Neural crest cell (in vitro differentiated cells): ENCODE results near the gene SMTNL2. TPM values are rescaled to one million over a fixed set of nuclear protein-coding genes. Genes with fewer than 3 reads are reported as not detected.

ENCODE experiments used
- DNase-seq: peaks from one replicate; pipeline ENCODE4 v3.0.0; 2021; ENCODE audit warnings: low read depth, mixed read lengths, low spot score
- H3K27ac Mint-ChIP-seq: one replicate; pipeline ENCODE4 v1.8.0; 2021; ENCODE audit warnings: mild to moderate bottlenecking, mixed read lengths; ENCODE audit not compliant: unreplicated experiment
- H3K27me3 Mint-ChIP-seq: 2 replicates; pipeline ENCODE4 v1.8.0; 2021; ENCODE audit warnings: low read depth, mild to moderate bottlenecking, mixed read lengths
- H3K36me3 Mint-ChIP-seq: 2 replicates; pipeline ENCODE4 v1.8.0; 2021; ENCODE audit warnings: low read depth, mild to moderate bottlenecking, mixed read lengths
- H3K4me1 Mint-ChIP-seq: 2 replicates; pipeline ENCODE4 v1.8.0; 2021; ENCODE audit warnings: mixed read lengths
- H3K4me3 Mint-ChIP-seq: one replicate; pipeline ENCODE4 v1.8.0; 2021; ENCODE audit warnings: mild to moderate bottlenecking, mixed read lengths
- H3K9me3 Mint-ChIP-seq: 2 replicates; pipeline ENCODE4 v1.8.0; 2021; ENCODE audit warnings: mixed read lengths
- CTCF ChIP-seq: fragments of 200-600 bp; sonication (generic); conservative IDR thresholded peaks from 2 replicates; pipeline ENCODE4 v1.5.0; 2021; ENCODE audit warnings: antibody characterized with exemption, mild to moderate bottlenecking
- total RNA-seq: library from RNA; stranded (reverse); gene quantifications from 2 replicates; pipeline ENCODE4 v1.2.1, GENCODE V29; 2021

The SMTNL2 gene
- total RNA-seq, 1 donor from 2014 or later, result 1.1 TPM

DNA sequence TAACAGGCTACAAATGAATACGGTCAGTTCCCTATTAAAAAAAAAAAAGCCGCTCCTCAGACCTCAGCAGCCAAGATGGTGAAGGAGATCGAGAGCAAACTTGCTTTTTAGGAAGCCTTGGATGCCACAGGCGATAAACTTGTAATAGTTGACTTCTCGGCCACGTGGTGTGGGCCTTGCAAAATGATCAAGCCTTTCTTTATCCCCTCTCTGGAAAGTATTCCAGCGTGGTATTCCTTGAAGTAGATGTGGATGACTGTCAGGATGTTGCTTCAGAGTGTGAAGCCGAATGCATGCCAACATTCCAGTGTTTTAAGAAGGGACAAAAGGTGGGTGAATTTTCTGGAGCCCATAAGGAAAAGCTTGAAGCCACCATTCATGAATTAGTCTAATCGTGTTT lies 12.2 kb upstream of the SMTNL2 start:
- Mint-ChIP-seq H3K27me3 (no peaks in the 10 kb centered on the region), H3K4me1 (peaks cover 41% of the 10 kb centered on the region), H3K27ac (no peak overlapping the region), H3K4me3 (no peak overlapping the region), H3K36me3 (no peaks in the 10 kb centered on the region), H3K9me3 (no peaks in the 10 kb centered on the region)
- no peak for DNase-seq
- no peak for TF ChIP-seq CTCF

DNA sequence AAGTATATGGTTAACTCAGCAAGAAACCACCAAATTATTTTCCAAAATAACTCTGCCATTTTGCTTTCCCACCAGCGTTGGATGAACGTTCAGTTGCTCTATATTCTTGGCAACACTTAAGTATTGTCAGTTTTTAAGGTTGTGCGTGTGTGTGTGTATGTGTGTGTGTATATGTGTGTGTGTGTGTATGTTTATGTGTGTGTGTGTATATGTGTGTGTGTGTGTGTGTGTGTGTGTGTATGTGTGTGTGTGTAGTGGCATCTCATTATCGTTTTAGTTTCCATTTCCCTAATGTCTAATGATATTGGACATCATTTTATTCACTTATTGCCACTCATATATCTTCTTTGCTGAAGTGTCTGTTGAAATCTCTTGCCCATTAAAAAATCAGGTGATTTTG lies 11.2 kb upstream of the SMTNL2 start:
- Mint-ChIP-seq H3K27me3 (no peaks in the 10 kb centered on the region), H3K27ac (no peak overlapping the region), H3K4me1 (peaks cover 49% of the 10 kb centered on the region), H3K9me3 (no peaks in the 10 kb centered on the region), H3K36me3 (no peaks in the 10 kb centered on the region), H3K4me3 (no peak overlapping the region)
- DNase-seq, result no peak
- no peak for TF ChIP-seq CTCF

GRCh38 chr17:4573669-4574068 lies 10.7 kb upstream of the SMTNL2 start:
- Mint-ChIP-seq H3K4me3 (no peak overlapping the region), H3K9me3 (no peaks in the 10 kb centered on the region), H3K4me1 (peaks cover 46% of the 10 kb centered on the region), H3K36me3 (no peaks in the 10 kb centered on the region), H3K27me3 (no peaks in the 10 kb centered on the region), H3K27ac (no peak overlapping the region)
- TF ChIP-seq CTCF, result no peak
- no peak for DNase-seq

- peaks cover 40% of the 10 kb centered on the region for H3K4me1 Mint-ChIP-seq
- no peak overlapping the region for H3K4me3 Mint-ChIP-seq
- DNase-seq, result no peak
- H3K27me3 Mint-ChIP-seq, result no peaks in the 10 kb centered on the region
- no peaks in the 10 kb centered on the region for H3K9me3 Mint-ChIP-seq
- H3K27ac Mint-ChIP-seq, result no peak overlapping the region
- TF ChIP-seq CTCF, result no peak
- H3K36me3 Mint-ChIP-seq, result no peaks in the 10 kb centered on the region
These were observed 9.8 kb upstream of the SMTNL2 start for GRCh38 chr17:4574448-4575045.

DNA sequence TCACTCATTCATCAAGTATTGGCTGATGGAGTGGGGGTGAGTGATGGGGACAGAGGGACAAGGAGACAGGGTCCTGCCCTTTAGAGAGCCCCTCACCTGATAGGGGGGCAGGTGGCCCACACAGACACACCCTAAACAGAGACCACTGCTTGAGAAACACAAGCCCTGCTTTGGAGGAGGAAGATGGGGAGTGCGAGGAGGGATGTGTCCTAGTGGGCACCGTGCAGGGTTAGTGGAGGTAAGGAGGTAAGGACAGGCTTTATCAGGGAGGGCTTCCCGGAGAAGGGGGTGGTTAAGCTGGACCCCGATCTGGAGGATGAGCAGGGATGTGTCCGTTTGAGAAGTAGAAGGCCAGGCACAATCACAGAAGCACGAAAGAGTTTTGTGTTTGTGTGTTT lies 8.2 kb upstream of the SMTNL2 start:
- peak overlapping the region; percentile 96 for H3K27ac Mint-ChIP-seq

More for the DNA sequence above, 8.2 kb upstream of the SMTNL2 start:
- Mint-ChIP-seq H3K4me3 (no peak overlapping the region), H3K9me3 (no peaks in the 10 kb centered on the region), H3K4me1 (peaks cover 33% of the 10 kb centered on the region), H3K27me3 (no peaks in the 10 kb centered on the region), H3K36me3 (no peaks in the 10 kb centered on the region)
- TF ChIP-seq CTCF, result no peak
- no peak for DNase-seq
